ENCODE results near the gene C19orf81. TPM values are rescaled to one million over a fixed set of nuclear protein-coding genes. Genes with fewer than 3 reads are reported as not detected.

C19orf81 gene
- total and polyA plus RNA-seq, 2 donors (not counting 3 experiments of a cell fraction or from before 2014, with no cell fraction given) = 0.79 to 2.5 TPM

- Histone ChIP-seq H3K36me3 (ENCODE audit: control insufficient read depth in 2 of 2, extremely low read depth in 1 of 2, insufficient read depth in 2 of 2, low read length in 2 of 2) (no peaks in the 10 kb centered on the region), H3K9ac (replicated peaks; ENCODE audit: extremely low read depth, insufficient read depth, low read length) (no peak overlapping the region), H3K79me2 (ENCODE audit: control insufficient read depth, insufficient read depth, low read length) (no peaks in the 10 kb centered on the region), H3K9me3 (replicated peaks; ENCODE audit: control insufficient read depth, insufficient read depth, low read length) (no peaks in the 10 kb centered on the region), H4K20me1 (replicated peaks; ENCODE audit: control insufficient read depth, extremely low read depth, insufficient read depth, low read length) (no peaks in the 10 kb centered on the region), H3K4me3 (replicated peaks in 1 of 3; ENCODE audit: insufficient read depth in 1 of 3, low read depth in 1 of 3, low read length in 3 of 3) (no peak overlapping the region), H3K27me3 (ENCODE audit: control insufficient read depth in 2 of 2, insufficient read depth in 2 of 2, low read length in 2 of 2) (peaks cover 0 to 2% of the 10 kb centered on the region in 2 experiments), H3K9me1 (replicated peaks; ENCODE audit: control insufficient read depth, extremely low read depth, insufficient read depth, low read length) (no peaks in the 10 kb centered on the region), H3K4me2 (ENCODE audit: insufficient read depth, low read length) (no peak overlapping the region), H3K27ac (ENCODE audit: insufficient read depth, low read depth, low read length) (no peak overlapping the region), H2AFZ (ENCODE audit: low read depth, low read length) (no peak overlapping the region), H3K4me1 (ENCODE audit: control insufficient read depth, extremely low read depth, insufficient read depth, low read length) (peaks cover 11% of the 10 kb centered on the region)
- no peak for DNase-seq (ENCODE audit: low read depth, low spot score)
- FAIRE-seq = no peak
- BruUV-seq (replicated peaks) = no TSS peak
- dilution Hi-C loops (cut with MboI; ENCODE audit: extremely low pct_ligation_motif_present, low sequenced_read_pairs) (no loop called here), intact Hi-C loops (cut with micrococcal nuclease) (no loop called here)
- ChIA-PET CTCF (interaction anchor here (1.0 to 1.4 kb wide), 3 partner anchors 44 to 122 kb away, joined by 3 to 6 read pairs (median 4); no protein-coding TSS in a partner anchor), POLR2A (no interaction called here)
- TF ChIP-seq GATA2 (IDR thresholded peaks at IDR 0.05; ENCODE audit: insufficient read depth, insufficient read length, low read depth, low read length) (no peak), CTCF (IDR thresholded peaks at IDR 0.05; ENCODE audit: extremely low read depth in 1 of 2, insufficient read depth in 1 of 2, low read depth in 1 of 2, low read length in 2 of 2) (no peak), JUN (IDR thresholded peaks at IDR 0.05; ENCODE audit: borderline replicate concordance, insufficient read depth, insufficient read length, low read depth) (no peak)
These were observed 10.8 kb downstream of the C19orf81 start for GRCh38 chr19:50660088-50660366.

- H3K9ac ChIP-seq (replicated peaks; ENCODE audit: extremely low read depth, insufficient read depth, low read length) = no peak overlapping the region
- no peaks in the 10 kb centered on the region for H3K79me2 ChIP-seq (ENCODE audit: control insufficient read depth, insufficient read depth, low read length)
- dilution Hi-C loops (cut with MboI; ENCODE audit: extremely low pct_ligation_motif_present, low sequenced_read_pairs) (no loop called here), intact Hi-C loops (cut with micrococcal nuclease) (no loop called here)
- H3K27ac ChIP-seq (ENCODE audit: insufficient read depth, low read depth, low read length) = no peak overlapping the region
- DNase-seq (ENCODE audit: low read depth, low spot score) (no peak), FAIRE-seq (no peak)
- H3K4me3 ChIP-seq (replicated peaks in 1 of 3; ENCODE audit: insufficient read depth in 1 of 3, low read depth in 1 of 3, low read length in 3 of 3) = no peak overlapping the region
- H2AFZ ChIP-seq (ENCODE audit: low read depth, low read length) = no peak overlapping the region
- no peaks in the 10 kb centered on the region for H4K20me1 ChIP-seq (replicated peaks; ENCODE audit: control insufficient read depth, extremely low read depth, insufficient read depth, low read length)
- H3K9me3 ChIP-seq (replicated peaks; ENCODE audit: control insufficient read depth, insufficient read depth, low read length) = no peaks in the 10 kb centered on the region
- ChIA-PET POLR2A (no interaction called here), CTCF (interaction anchor here (1.0 to 1.1 kb wide), 2 partner anchors 105 to 123 kb away, joined by 4 to 6 read pairs; no protein-coding TSS in a partner anchor)
- peaks cover 1 to 4% of the 10 kb centered on the region in 2 experiments for H3K27me3 ChIP-seq (ENCODE audit: control insufficient read depth in 2 of 2, insufficient read depth in 2 of 2, low read length in 2 of 2)
- no peak overlapping the region for H3K4me2 ChIP-seq (ENCODE audit: insufficient read depth, low read length)
- peaks cover 11% of the 10 kb centered on the region for H3K4me1 ChIP-seq (ENCODE audit: control insufficient read depth, extremely low read depth, insufficient read depth, low read length)
- BruUV-seq (replicated peaks) = no TSS peak
- TF ChIP-seq EZH2 (IDR thresholded peaks at IDR 0.05; ENCODE audit: borderline replicate concordance, low read depth, low read length, severe bottlenecking) = no peak
- TF ChIP-seq JUN (IDR thresholded peaks at IDR 0.05; ENCODE audit: borderline replicate concordance, insufficient read depth, insufficient read length, low read depth) = no peak
- TF ChIP-seq MAX (IDR thresholded peaks at IDR 0.05; ENCODE audit: insufficient read depth, insufficient read length) = no peak
- no peak for TF ChIP-seq POLR2A (IDR thresholded peaks at IDR 0.05; ENCODE audit: low read depth, low read length)
- TF ChIP-seq GATA2 (IDR thresholded peaks at IDR 0.05; ENCODE audit: insufficient read depth, insufficient read length, low read depth, low read length) = no peak
- no peak for TF ChIP-seq POLR2AphosphoS5 (IDR thresholded peaks at IDR 0.05; ENCODE audit: insufficient read depth, low read depth, low read length)
- no peak for TF ChIP-seq MYC (IDR thresholded peaks at IDR 0.05; ENCODE audit: low read depth, low read length)
- TF ChIP-seq FOS (IDR thresholded peaks at IDR 0.05; ENCODE audit: borderline replicate concordance, insufficient read depth, low read length) = no peak
- TF ChIP-seq CTCF (IDR thresholded peaks at IDR 0.05; ENCODE audit: extremely low read depth in 1 of 2, insufficient read depth in 1 of 2, low read depth in 1 of 2, low read length in 2 of 2) = no peak
- no peaks in the 10 kb centered on the region for H3K9me1 ChIP-seq (replicated peaks; ENCODE audit: control insufficient read depth, extremely low read depth, insufficient read depth, low read length)
- no peaks in the 10 kb centered on the region for H3K36me3 ChIP-seq (ENCODE audit: control insufficient read depth in 2 of 2, extremely low read depth in 1 of 2, insufficient read depth in 2 of 2, low read length in 2 of 2)
These were observed 11.8 kb downstream of the C19orf81 start for GRCh38 chr19:50661023-50661422.

All from endothelial cell of umbilical vein (primary cell).